K562 (cell line): ENCODE measurements around the gene ILKAP. TPM values are rescaled to one million over a fixed set of nuclear protein-coding genes. Genes with fewer than 3 reads are reported as not detected.

Experiments used
- CXXC5 ChIP-seq: fragments of 250-450 bp; sonication (Bioruptor Pico); IDR thresholded peaks from 2 replicates; pipeline ENCODE4 v1.8.0; 2022; ENCODE audit warnings: inconsistent platforms, mild to moderate bottlenecking, moderate library complexity
- GABPB2 ChIP-seq: fragments of 250-450 bp; sonication (Bioruptor Pico); conservative IDR thresholded peaks from 2 replicates; pipeline ENCODE4 v1.5.1; 2021; ENCODE audit warnings: mild to moderate bottlenecking
- GTF2F1 ChIP-seq: IDR thresholded peaks from 2 replicates; pipeline ENCODE4 v1.6.1; 2011; ENCODE audit warnings: low read depth, low read length, improper control_type of control experiment
- KDM5B ChIP-seq: fragments of 200-600 bp; sonication (generic); IDR thresholded peaks from 2 replicates; pipeline ENCODE4 v1.6.1; 2012; ENCODE audit warnings: low read depth, mild to moderate bottlenecking, moderate library complexity, low read length, control low read depth, inconsistent platforms; ENCODE audit not compliant: insufficient replicate concordance
- MIER1 ChIP-seq: fragments of 450-650 bp; IDR thresholded peaks from 2 replicates; pipeline ENCODE4 v1.6.1; 2016; ENCODE audit warnings: antibody characterized with exemption, mild to moderate bottlenecking, low read depth
- NR2C1 ChIP-seq, 2 experiments: fragments of 450-650 bp; IDR thresholded peaks; 2 replicates each; pipeline ENCODE4 v1.6.1; 2017; ENCODE audit warnings: mild to moderate bottlenecking in 2 of 2, antibody characterized with exemption in 1 of 2, inconsistent platforms in 1 of 2, missing compliant biosample characterization in 1 of 2, missing genetic modification characterization in 1 of 2
- NR2F6 ChIP-seq: fragments of 450-650 bp; formaldehyde crosslinking; IDR thresholded peaks from 2 replicates; pipeline ENCODE4 v1.4.0; 2020; ENCODE audit warnings: mild to moderate bottlenecking
- PHF8 ChIP-seq: fragments of 200-600 bp; sonication (generic); IDR thresholded peaks from 2 replicates; pipeline ENCODE4 v1.6.1; 2012; ENCODE audit warnings: mixed run types, mild to moderate bottlenecking, inconsistent platforms, low read length, moderate library complexity, borderline replicate concordance
- POLR2AphosphoS2 ChIP-seq: IDR thresholded peaks from 2 replicates; pipeline ENCODE4 v1.6.1; 2012; ENCODE audit warnings: low read length, improper control_type of control experiment
- RUNX1 ChIP-seq: sonication (generic); IDR thresholded peaks from 2 replicates; pipeline ENCODE4 v1.6.1; 2016; ENCODE audit warnings: antibody characterized with exemption, low read depth
- SIX5 ChIP-seq, 2 experiments: IDR thresholded peaks; 2 replicates each; pipeline ENCODE4 v1.6.1; 2011; ENCODE audit warnings: low read length in 2 of 2, borderline replicate concordance in 1 of 2, low read depth in 1 of 2, mild to moderate bottlenecking in 1 of 2, moderate library complexity in 1 of 2; ENCODE audit not compliant: insufficient read depth in 1 of 2
- TAF1 ChIP-seq: IDR thresholded peaks from 2 replicates; pipeline ENCODE4 v1.6.1; 2011; ENCODE audit warnings: mild to moderate bottlenecking, low read length, moderate library complexity; ENCODE audit not compliant: insufficient read depth, control insufficient read depth, severe bottlenecking; ENCODE audit errors: extremely low read depth
- TOE1 ChIP-seq, 2 experiments: fragments of 450-650 bp in 1 of 2; sonication (generic) in 1 of 2; formaldehyde crosslinking in 1 of 2; IDR thresholded peaks; 2 replicates each; pipeline versions ENCODE4 v1.7.1 to v1.8.0; 2016 to 2022; ENCODE audit warnings: borderline replicate concordance in 2 of 2, mild to moderate bottlenecking in 2 of 2, antibody characterized with exemption in 1 of 2, inconsistent platforms in 1 of 2, low read depth in 1 of 2, missing genetic modification reagents in 1 of 2, moderate library complexity in 1 of 2
- ZFP36 ChIP-seq: fragments of 150-350 bp; IDR thresholded peaks from 2 replicates; pipeline ENCODE4 v1.6.1; 2018; ENCODE audit warnings: low read length, low read depth; ENCODE audit not compliant: partially characterized antibody
- ZNF282 ChIP-seq: sonication (generic); formaldehyde crosslinking; IDR thresholded peaks from 2 replicates; pipeline ENCODE4 v1.8.1; 2023; ENCODE audit warnings: missing genetic modification reagents
- ZNF324 ChIP-seq: fragments of 250-450 bp; sonication (Bioruptor Pico); IDR thresholded peaks from 2 replicates; pipeline ENCODE4 v1.4.0; 2020; ENCODE audit warnings: mild to moderate bottlenecking
- polyA plus RNA-seq, 8 experiments: library from polyadenylated mRNA; depleted of rRNA in 4 of 8; stranded (reverse) in 5 of 8; unstranded in 3 of 8; fragments of >200 nt; fragmentation: Nextera tagmentation in 2 of 8; fragmentation: Illumina TruSeq in 1 of 8; extraction: Ambion mirVana in 2 of 8; extraction: Trizol in 1 of 8; gene quantifications; 2 replicates each; pipeline versions ENCODE4 v1.2.1 to v1.2.3, GENCODE V29; 2011 to 2014; ENCODE audit warnings: inconsistent platforms in 1 of 8, missing spikeins in 1 of 8
- total RNA-seq, 7 experiments: library from RNA; depleted of rRNA in 6 of 7; stranded (reverse); fragments of >200 nt in 6 of 7; fragmentation: Illumina TruSeq in 2 of 7; extraction: Trizol in 2 of 7; gene quantifications; 2 replicates each; pipeline versions ENCODE4 v1.2.1 to v1.2.3, GENCODE V29; 2011 to 2021; ENCODE audit warnings: low replicate concordance in 1 of 7
- TF ChIP-seq, protein P1 (sequence below): fragments of 200-800 bp; sonication (Bioruptor generic); IDR thresholded peaks from 2 replicates; pipeline ENCODE4 v1.6.1; 2017; ENCODE audit warnings: missing genetic modification characterization, missing compliant biosample characterization
- TF ChIP-seq, protein P2 (sequence below): fragments of 450-650 bp; IDR thresholded peaks from 2 replicates; pipeline ENCODE4 v1.6.1; 2016; ENCODE audit warnings: low read depth, mild to moderate bottlenecking, moderate library complexity
- TF ChIP-seq, protein P3 (sequence below), 3 experiments: fragments of 200-800 bp in 1 of 3; sonication (Bioruptor generic) in 1 of 3; sonication (generic) in 1 of 3; formaldehyde crosslinking in 1 of 3; IDR thresholded peaks; 2 replicates each; pipeline versions ENCODE4 v1.6.1 to v1.8.0; 2016 to 2022; ENCODE audit warnings: mild to moderate bottlenecking in 2 of 3, missing compliant biosample characterization in 2 of 3, missing genetic modification characterization in 2 of 3, missing genetic modification reagents in 1 of 3
- TF ChIP-seq, protein P4 (sequence below): fragments of 450-650 bp; formaldehyde crosslinking; IDR thresholded peaks from 2 replicates; pipeline ENCODE4 v1.4.0; 2022; ENCODE audit warnings: mild to moderate bottlenecking, moderate library complexity
- TF ChIP-seq, protein P5 (sequence below): sonication (generic); formaldehyde crosslinking; IDR thresholded peaks from 2 replicates; pipeline ENCODE4 v1.8.0; 2022; ENCODE audit warnings: mild to moderate bottlenecking, low read depth, missing genetic modification reagents

Gene ILKAP
- total and polyA plus RNA-seq, 9 of the 15 experiments (the other 6 are each of a cell fraction or from before 2014, with no cell fraction given) = 3.1 to 43.9 (median 20.7) TPM

DNA sequence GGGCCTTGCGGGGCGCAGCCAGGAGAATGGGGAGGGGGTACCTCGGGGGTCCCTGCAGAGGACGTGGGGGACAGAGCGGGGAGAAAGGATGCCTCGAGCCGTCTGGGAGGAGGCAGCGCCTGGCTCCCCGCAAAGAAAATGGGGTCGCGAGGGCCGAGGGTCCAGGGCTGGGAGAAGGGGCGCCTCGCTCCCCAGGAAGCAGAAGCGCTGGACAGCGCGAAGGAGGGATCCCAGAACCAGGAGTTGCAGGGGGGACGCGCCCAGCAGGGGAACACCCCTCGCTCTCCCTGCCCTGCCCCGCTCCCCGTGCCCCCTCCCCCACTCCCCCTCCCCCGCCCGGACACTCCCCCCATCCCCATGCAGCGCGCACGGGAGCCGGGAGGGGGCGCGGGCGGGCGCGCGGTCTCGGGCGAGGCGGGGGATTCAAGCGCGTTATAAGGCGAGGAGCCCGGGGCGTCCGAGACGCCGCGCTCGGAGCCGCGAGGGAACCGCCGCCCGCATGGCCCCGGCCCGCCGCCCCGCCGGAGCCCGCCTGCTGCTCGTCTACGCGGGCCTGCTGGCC lies 44.9 kb downstream of the ILKAP start, which contains the start of gene ERFE (continued):
- TF ChIP-seq, protein P1, sequence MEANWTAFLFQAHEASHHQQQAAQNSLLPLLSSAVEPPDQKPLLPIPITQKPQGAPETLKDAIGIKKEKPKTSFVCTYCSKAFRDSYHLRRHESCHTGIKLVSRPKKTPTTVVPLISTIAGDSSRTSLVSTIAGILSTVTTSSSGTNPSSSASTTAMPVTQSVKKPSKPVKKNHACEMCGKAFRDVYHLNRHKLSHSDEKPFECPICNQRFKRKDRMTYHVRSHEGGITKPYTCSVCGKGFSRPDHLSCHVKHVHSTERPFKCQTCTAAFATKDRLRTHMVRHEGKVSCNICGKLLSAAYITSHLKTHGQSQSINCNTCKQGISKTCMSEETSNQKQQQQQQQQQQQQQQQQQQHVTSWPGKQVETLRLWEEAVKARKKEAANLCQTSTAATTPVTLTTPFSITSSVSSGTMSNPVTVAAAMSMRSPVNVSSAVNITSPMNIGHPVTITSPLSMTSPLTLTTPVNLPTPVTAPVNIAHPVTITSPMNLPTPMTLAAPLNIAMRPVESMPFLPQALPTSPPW (CRISPR knock-in tag) = peak; percentile 88
- TF ChIP-seq RUNX1 (no peak), MIER1 (no peak), ZNF282 (CRISPR knock-in tag) (no peak), CXXC5 (CRISPR knock-in tag) (peak; percentile 66), KDM5B (peak; percentile 4), TAF1 (peak; percentile 22), NR2F6 (CRISPR knock-in tag) (no peak), GABPB2 (CRISPR knock-in tag) (no peak), TOE1 (IDR thresholded peaks at IDR 0.05; ENCODE audit: borderline replicate concordance) (no peak), TOE1 (CRISPR knock-in tag; IDR thresholded peaks at IDR 0.05; ENCODE audit: borderline replicate concordance, low read depth) (no peak), NR2C1 (IDR thresholded peaks at IDR 0.05) (no peak), NR2C1 (tag; IDR thresholded peaks at IDR 0.05) (no peak), SIX5 (IDR thresholded peaks at IDR 0.05; ENCODE audit: borderline replicate concordance in 1 of 2, insufficient read depth in 1 of 2, low read depth in 1 of 2, low read length in 2 of 2) (no peak), ZFP36 (no peak), POLR2AphosphoS2 (no peak), GTF2F1 (no peak), PHF8 (no peak; the same call in 1 of the 2 replicates), ZNF324 (CRISPR knock-in tag) (no peak)
- TF ChIP-seq, protein P2, sequence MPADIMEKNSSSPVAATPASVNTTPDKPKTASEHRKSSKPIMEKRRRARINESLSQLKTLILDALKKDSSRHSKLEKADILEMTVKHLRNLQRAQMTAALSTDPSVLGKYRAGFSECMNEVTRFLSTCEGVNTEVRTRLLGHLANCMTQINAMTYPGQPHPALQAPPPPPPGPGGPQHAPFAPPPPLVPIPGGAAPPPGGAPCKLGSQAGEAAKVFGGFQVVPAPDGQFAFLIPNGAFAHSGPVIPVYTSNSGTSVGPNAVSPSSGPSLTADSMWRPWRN = no peak
- TF ChIP-seq, protein P3, sequence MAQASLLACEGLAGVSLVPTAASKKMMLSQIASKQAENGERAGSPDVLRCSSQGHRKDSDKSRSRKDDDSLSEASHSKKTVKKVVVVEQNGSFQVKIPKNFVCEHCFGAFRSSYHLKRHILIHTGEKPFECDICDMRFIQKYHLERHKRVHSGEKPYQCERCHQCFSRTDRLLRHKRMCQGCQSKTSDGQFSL (CRISPR knock-in tag; IDR thresholded peaks at IDR 0.05) = peak; percentile 54; the same call in 1 of the 2 replicates
- TF ChIP-seq, protein P3 (tag; IDR thresholded peaks at IDR 0.05) = peak in 1 of 2 experiments; percentile 81; a peak in 2 of 4 replicates
- TF ChIP-seq, protein P4, sequence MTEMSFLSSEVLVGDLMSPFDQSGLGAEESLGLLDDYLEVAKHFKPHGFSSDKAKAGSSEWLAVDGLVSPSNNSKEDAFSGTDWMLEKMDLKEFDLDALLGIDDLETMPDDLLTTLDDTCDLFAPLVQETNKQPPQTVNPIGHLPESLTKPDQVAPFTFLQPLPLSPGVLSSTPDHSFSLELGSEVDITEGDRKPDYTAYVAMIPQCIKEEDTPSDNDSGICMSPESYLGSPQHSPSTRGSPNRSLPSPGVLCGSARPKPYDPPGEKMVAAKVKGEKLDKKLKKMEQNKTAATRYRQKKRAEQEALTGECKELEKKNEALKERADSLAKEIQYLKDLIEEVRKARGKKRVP (CRISPR knock-in tag) = no peak
- TF ChIP-seq, protein P5, sequence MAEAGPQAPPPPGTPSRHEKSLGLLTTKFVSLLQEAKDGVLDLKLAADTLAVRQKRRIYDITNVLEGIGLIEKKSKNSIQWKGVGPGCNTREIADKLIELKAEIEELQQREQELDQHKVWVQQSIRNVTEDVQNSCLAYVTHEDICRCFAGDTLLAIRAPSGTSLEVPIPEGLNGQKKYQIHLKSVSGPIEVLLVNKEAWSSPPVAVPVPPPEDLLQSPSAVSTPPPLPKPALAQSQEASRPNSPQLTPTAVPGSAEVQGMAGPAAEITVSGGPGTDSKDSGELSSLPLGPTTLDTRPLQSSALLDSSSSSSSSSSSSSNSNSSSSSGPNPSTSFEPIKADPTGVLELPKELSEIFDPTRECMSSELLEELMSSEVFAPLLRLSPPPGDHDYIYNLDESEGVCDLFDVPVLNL = peak; percentile 78
